Thoracic aorta (tissue), 2 donors: ENCODE results near the gene MAP3K5. TPM values are rescaled to one million over a fixed set of nuclear protein-coding genes. Genes with fewer than 3 reads are reported as not detected.

Source experiments
- ATAC-seq: fragments of 150-250 bp; one replicate; pipeline ENCODE4 v1.8.0; 2017; ENCODE audit warnings: low read depth; ENCODE audit not compliant: insufficient number of reproducible peaks, low FRiP score
- DNase-seq: peaks from one replicate; pipeline ENCODE4 v3.0.0-alpha.2; 2020; ENCODE audit warnings: low spot score
- H3K27ac ChIP-seq, 2 donors: fragments of 200-600 bp; sonication (generic); 1 replicate in 1 of 2; 2 replicates in 1 of 2; pipeline ENCODE4 v1.5.1; 2016; ENCODE audit warnings: mild to moderate bottlenecking in 2 of 2, moderate library complexity in 2 of 2
- H3K27me3 ChIP-seq: fragments of 200-600 bp; sonication (generic); replicated peaks from 2 replicates; pipeline ENCODE4 v1.6.0; 2016; ENCODE audit warnings: mild to moderate bottlenecking; ENCODE audit not compliant: insufficient read depth
- H3K36me3 ChIP-seq: fragments of 200-600 bp; sonication (generic); one replicate; pipeline ENCODE4 v1.5.1; 2016
- H3K4me1 ChIP-seq, 2 donors: fragments of 200-600 bp; sonication (generic); 1 replicate in 1 of 2; 2 replicates in 1 of 2; pipeline versions ENCODE4 v1.5.1 to v1.6.0; 2016; ENCODE audit warnings: low read depth in 2 of 2, mild to moderate bottlenecking in 1 of 2; ENCODE audit not compliant: control insufficient read depth in 1 of 2
- H3K4me3 ChIP-seq: fragments of 200-600 bp; sonication (generic); 2 replicates; pipeline ENCODE4 v1.5.1; 2016; ENCODE audit warnings: mild to moderate bottlenecking
- H3K9me3 ChIP-seq: fragments of 200-600 bp; sonication (generic); 2 replicates; pipeline ENCODE4 v1.5.1; 2016
- total RNA-seq, 2 donors: library from RNA; depleted of rRNA; stranded (reverse); fragments of >200 nt; gene quantifications; one replicate each; pipeline versions ENCODE4 v1.1.0 to v1.2.3, GENCODE V29; 2016
- TF ChIP-seq, protein P1 (sequence below): fragments of 200-600 bp; sonication (generic); IDR thresholded peaks from one replicate; pipeline ENCODE4 v1.5.1; 2019; ENCODE audit warnings: antibody characterized with exemption

Gene MAP3K5
- total RNA-seq, 2 donors from 2014 or later, result 73.6 to 101 TPM

GRCh38 chr6:136566851-136567250, 225.4 kb downstream of the MAP3K5 start:
- Histone ChIP-seq H3K4me3 (no peak overlapping the region), H3K9me3 (no peaks in the 10 kb centered on the region), H3K36me3 (peaks cover 8% of the 10 kb centered on the region), H3K4me1 (peaks cover 20 to 30% of the 10 kb centered on the region in 2 donors), H3K27me3 (no peaks in the 10 kb centered on the region), H3K27ac (no peak overlapping the region)
- no peak for DNase-seq
- TF ChIP-seq, protein P1, sequence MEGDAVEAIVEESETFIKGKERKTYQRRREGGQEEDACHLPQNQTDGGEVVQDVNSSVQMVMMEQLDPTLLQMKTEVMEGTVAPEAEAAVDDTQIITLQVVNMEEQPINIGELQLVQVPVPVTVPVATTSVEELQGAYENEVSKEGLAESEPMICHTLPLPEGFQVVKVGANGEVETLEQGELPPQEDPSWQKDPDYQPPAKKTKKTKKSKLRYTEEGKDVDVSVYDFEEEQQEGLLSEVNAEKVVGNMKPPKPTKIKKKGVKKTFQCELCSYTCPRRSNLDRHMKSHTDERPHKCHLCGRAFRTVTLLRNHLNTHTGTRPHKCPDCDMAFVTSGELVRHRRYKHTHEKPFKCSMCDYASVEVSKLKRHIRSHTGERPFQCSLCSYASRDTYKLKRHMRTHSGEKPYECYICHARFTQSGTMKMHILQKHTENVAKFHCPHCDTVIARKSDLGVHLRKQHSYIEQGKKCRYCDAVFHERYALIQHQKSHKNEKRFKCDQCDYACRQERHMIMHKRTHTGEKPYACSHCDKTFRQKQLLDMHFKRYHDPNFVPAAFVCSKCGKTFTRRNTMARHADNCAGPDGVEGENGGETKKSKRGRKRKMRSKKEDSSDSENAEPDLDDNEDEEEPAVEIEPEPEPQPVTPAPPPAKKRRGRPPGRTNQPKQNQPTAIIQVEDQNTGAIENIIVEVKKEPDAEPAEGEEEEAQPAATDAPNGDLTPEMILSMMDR, result no peak
- no peak for ATAC-seq

DNA sequence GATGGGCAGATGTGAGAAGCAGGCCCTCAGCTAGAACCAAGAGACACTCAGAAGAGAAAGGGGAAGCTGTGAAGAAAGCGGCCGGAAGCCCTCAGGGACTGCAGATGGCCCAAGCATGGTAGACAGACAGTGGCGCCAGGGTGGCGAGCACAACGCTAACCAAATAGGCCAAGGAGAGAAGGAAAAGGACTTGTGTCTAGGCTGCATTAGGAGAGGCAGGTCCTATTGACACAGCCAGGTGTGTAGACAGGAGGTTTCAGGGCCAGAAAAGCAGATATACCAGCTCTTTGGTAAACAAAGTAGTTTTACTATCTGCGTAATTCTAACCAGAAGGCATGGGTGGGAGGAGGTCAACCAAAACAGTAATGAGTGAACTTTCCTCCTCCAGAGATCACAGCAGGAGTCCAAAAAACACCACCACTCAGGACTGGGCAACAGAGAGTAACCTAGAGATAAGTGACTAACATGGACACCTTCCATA, 226.2 kb downstream of the MAP3K5 start:
- no peaks in the 10 kb centered on the region for H3K9me3 ChIP-seq
- H3K27me3 ChIP-seq, result no peaks in the 10 kb centered on the region
- DNase-seq (no peak), ATAC-seq (no peak)
- H3K4me1 ChIP-seq, result peaks cover 20 to 30% of the 10 kb centered on the region in 2 donors
- H3K27ac ChIP-seq, result no peak overlapping the region
- TF ChIP-seq, protein P1, result no peak
- H3K4me3 ChIP-seq, result no peak overlapping the region
- H3K36me3 ChIP-seq, result peaks cover 8% of the 10 kb centered on the region

GRCh38 chr6:136564180-136564579, 228.1 kb downstream of the MAP3K5 start:
- ATAC-seq (no peak), DNase-seq (no peak)
- TF ChIP-seq, protein P1, result no peak
- no peak overlapping the region for H3K4me3 ChIP-seq
- peak overlapping the region; percentile 63 to 86 for H3K27ac ChIP-seq
- peaks cover 20 to 30% of the 10 kb centered on the region in 2 donors for H3K4me1 ChIP-seq
- no peaks in the 10 kb centered on the region for H3K27me3 ChIP-seq
- H3K36me3 ChIP-seq, result peaks cover 15% of the 10 kb centered on the region
- H3K9me3 ChIP-seq, result no peaks in the 10 kb centered on the region

GRCh38 chr6:136563386-136564152, 228.7 kb downstream of the MAP3K5 start:
- DNase-seq (peak; percentile 8), ATAC-seq (peak; percentile 79)
- H3K4me3 ChIP-seq, result no peak overlapping the region
- peaks cover 20 to 30% of the 10 kb centered on the region in 2 donors for H3K4me1 ChIP-seq
- H3K27ac ChIP-seq, result peak overlapping the region; percentile 63 to 86
- no peaks in the 10 kb centered on the region for H3K27me3 ChIP-seq
- H3K9me3 ChIP-seq, result no peaks in the 10 kb centered on the region
- TF ChIP-seq, protein P1, result no peak
- peaks cover 19% of the 10 kb centered on the region for H3K36me3 ChIP-seq

- TF ChIP-seq, protein P1, result no peak
- Histone ChIP-seq H3K9me3 (no peaks in the 10 kb centered on the region), H3K4me3 (no peak overlapping the region), H3K36me3 (peaks cover 30% of the 10 kb centered on the region), H3K4me1 (peaks cover 20 to 30% of the 10 kb centered on the region in 2 donors), H3K27me3 (no peaks in the 10 kb centered on the region), H3K27ac (peak overlapping the region; percentile 19 to 86)
- ATAC-seq, result no peak
- DNase-seq, result no peak
Observed at GRCh38 chr6:136562211-136562610, 230.1 kb downstream of the MAP3K5 start.
